ENCODE data around the gene NTN5. TPM values are rescaled to one million over a fixed set of nuclear protein-coding genes. Genes with fewer than 3 reads are reported as not detected.

NTN5 gene
- total and polyA plus RNA-seq, 11 donors: 0.11 to 0.42 (median 0.16) TPM; not detected in 7

GRCh38 chr19:48673436-48674100 lies 751 bp upstream of the NTN5 start:
- 79 to 82% (median 79%) methylated on average over 24 to 25 of the region's 25 CpGs for WGBS, 4 donors
- intact Hi-C loops (cut with DNase I): loop anchor here (2.0 to 10.0 kb wide), 7 partner anchors 51 to 171 kb away; partner anchors contain the start of gene HSD17B14 (in 4 of the 10)

GRCh38 chr19:48671446-48671995 lies 1.3 kb downstream of the NTN5 start:
- H3K27me3 ChIP-seq: no peaks in the 10 kb centered on the region

More at GRCh38 chr19:48673436-48674100, 751 bp upstream of the NTN5 start:
- Histone ChIP-seq H3K36me3 (no peaks in the 10 kb centered on the region), H3K4me1 (peaks cover 0 to 12% (median 7%) of the 10 kb centered on the region in 12 donors), H3K4me3 (no peak overlapping the region), H3K27me3 (no peaks in the 10 kb centered on the region), H3K9me3 (no peaks in the 10 kb centered on the region), H3K27ac (no peak overlapping the region)
- ATAC-seq (no peak), DNase-seq (no peak)
- TF ChIP-seq CTCF (IDR thresholded peaks at IDR 0.05) (no peak), POLR2A (IDR thresholded peaks at IDR 0.05) (no peak)

GRCh38 chr19:48670699-48671445 lies 1.9 kb downstream of the NTN5 start:
- Histone ChIP-seq H3K36me3 (no peaks in the 10 kb centered on the region), H3K27me3 (no peaks in the 10 kb centered on the region), H3K4me1 (peaks cover 0 to 11% (median 7%) of the 10 kb centered on the region in 12 donors), H3K27ac (no peak overlapping the region), H3K9me3 (no peaks in the 10 kb centered on the region), H3K4me3 (no peak overlapping the region)
- TF ChIP-seq CTCF (IDR thresholded peaks at IDR 0.05): no peak
- TF ChIP-seq POLR2A (IDR thresholded peaks at IDR 0.05): no peak
- ATAC-seq: no peak
- 88 to 90% (median 89%) methylated on average over 20 to 21 of the region's 21 CpGs for WGBS, 4 donors
- DNase-seq: no peak
- intact Hi-C loops (cut with DNase I): loop anchor here (10.0 kb wide), 6 partner anchors 54 to 174 kb away; partner anchors contain the start of gene HSD17B14 (in 4 of the 10)

More at GRCh38 chr19:48671446-48671995, 1.3 kb downstream of the NTN5 start:
- no peaks in the 10 kb centered on the region for H3K9me3 ChIP-seq
- TF ChIP-seq POLR2A (IDR thresholded peaks at IDR 0.05): no peak
- TF ChIP-seq CTCF (IDR thresholded peaks at IDR 0.05): no peak
- peaks cover 0 to 12% (median 7%) of the 10 kb centered on the region in 12 donors for H3K4me1 ChIP-seq
- ATAC-seq (no peak), DNase-seq (no peak)
- 73 to 93% (median 86%) methylated on average over 6 to 10 of the region's 10 CpGs for WGBS, 4 donors
- no peak overlapping the region for H3K27ac ChIP-seq
- H3K4me3 ChIP-seq: no peak overlapping the region
- intact Hi-C loops (cut with DNase I): loop anchor here (10.0 kb wide), 6 partner anchors 53 to 173 kb away; partner anchors contain the start of gene HSD17B14 (in 4 of the 10)
- no peaks in the 10 kb centered on the region for H3K36me3 ChIP-seq

Data from heart left ventricle (tissue), 16 donors.